Peyer's patch (tissue), 4 donors: ENCODE results near the gene BTN1A1. TPM values are rescaled to one million over a fixed set of nuclear protein-coding genes. Genes with fewer than 3 reads are reported as not detected.
A peak's percentile ranks its signal among the peaks of the same experiment; 100 is the strongest.

Experiments
- DNase-seq, 3 donors: peaks; one replicate each; pipeline ENCODE4 v3.0.0-alpha.2; 2017 to 2019
- H3K27ac ChIP-seq, 4 donors: fragments of 200-600 bp; sonication (generic); one replicate each; pipeline ENCODE4 v1.5.1; 2016 to 2019
- H3K27me3 ChIP-seq, 2 donors: fragments of 200-600 bp; sonication (generic); one replicate each; pipeline ENCODE4 v1.5.1; 2019
- H3K36me3 ChIP-seq, 3 donors: fragments of 200-600 bp; sonication (generic); one replicate each; pipeline ENCODE4 v1.5.1; 2016 to 2019
- H3K4me1 ChIP-seq, 4 donors: fragments of 200-600 bp; sonication (generic); one replicate each; pipeline ENCODE4 v1.5.1; 2016 to 2019
- H3K4me3 ChIP-seq, 4 donors: fragments of 200-600 bp; sonication (generic); 1 replicate in 3 of 4; 2 replicates in 1 of 4; pipeline ENCODE4 v1.5.1; 2016 to 2019; ENCODE audit warnings: mild to moderate bottlenecking in 1 of 4
- H3K9me3 ChIP-seq, 4 donors: fragments of 200-600 bp; sonication (generic); one replicate each; pipeline ENCODE4 v1.5.1; 2016 to 2019; ENCODE audit warnings: mild to moderate bottlenecking in 1 of 4
- POLR2A ChIP-seq, 2 donors: fragments of 450-650 bp; IDR thresholded peaks; one replicate each; pipeline ENCODE4 v1.5.1; 2017; ENCODE audit warnings: antibody characterized with exemption in 2 of 2, mild to moderate bottlenecking in 2 of 2, moderate library complexity in 2 of 2
- total RNA-seq, 4 donors: library from RNA; depleted of rRNA; stranded (reverse); fragments of >200 nt; gene quantifications; one replicate each; pipeline ENCODE4 v1.1.0, GENCODE V29; 2016
- TF ChIP-seq, protein P1 (sequence below), 6 experiments: fragments of 450-650 bp in 4 of 6; fragments of 200-600 bp in 2 of 6; sonication (generic) in 1 of 6; IDR thresholded peaks; one replicate each; pipeline ENCODE4 v1.5.1; 2017 to 2019; ENCODE audit warnings: antibody characterized with exemption in 6 of 6, mild to moderate bottlenecking in 3 of 6, moderate library complexity in 1 of 6

BTN1A1 gene
- total RNA-seq, 4 donors from 2014 or later, result not detected

DNA sequence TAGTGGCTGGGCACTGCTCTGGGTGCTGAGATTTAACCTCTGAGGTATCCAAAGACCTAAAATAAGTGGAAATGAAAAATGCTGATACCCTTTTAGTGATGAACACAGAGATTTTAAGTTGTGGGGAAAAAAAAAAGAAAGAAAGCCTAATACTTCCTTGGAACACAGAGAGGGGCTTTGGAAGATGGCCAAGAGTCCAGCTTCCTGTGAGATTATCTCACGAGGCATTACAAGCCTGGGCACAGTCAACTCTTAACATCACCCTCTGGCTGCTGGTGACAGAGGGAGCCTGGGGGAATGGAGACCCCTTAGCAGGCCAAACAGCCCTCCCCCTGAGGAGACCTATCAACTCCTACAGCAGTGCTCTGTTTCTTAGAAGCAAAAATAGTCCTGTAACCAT lies 22.7 kb upstream of the BTN1A1 start:
- Histone ChIP-seq H3K27me3 (no peaks in the 10 kb centered on the region), H3K4me1 (peaks cover 0 to 19% (median 5%) of the 10 kb centered on the region in 4 donors), H3K27ac (peak overlapping the region in 2 of 4 donors; percentile 15 to 86), H3K4me3 (no peak overlapping the region), H3K36me3 (no peaks in the 10 kb centered on the region), H3K9me3 (no peaks in the 10 kb centered on the region)
- TF ChIP-seq, protein P1, sequence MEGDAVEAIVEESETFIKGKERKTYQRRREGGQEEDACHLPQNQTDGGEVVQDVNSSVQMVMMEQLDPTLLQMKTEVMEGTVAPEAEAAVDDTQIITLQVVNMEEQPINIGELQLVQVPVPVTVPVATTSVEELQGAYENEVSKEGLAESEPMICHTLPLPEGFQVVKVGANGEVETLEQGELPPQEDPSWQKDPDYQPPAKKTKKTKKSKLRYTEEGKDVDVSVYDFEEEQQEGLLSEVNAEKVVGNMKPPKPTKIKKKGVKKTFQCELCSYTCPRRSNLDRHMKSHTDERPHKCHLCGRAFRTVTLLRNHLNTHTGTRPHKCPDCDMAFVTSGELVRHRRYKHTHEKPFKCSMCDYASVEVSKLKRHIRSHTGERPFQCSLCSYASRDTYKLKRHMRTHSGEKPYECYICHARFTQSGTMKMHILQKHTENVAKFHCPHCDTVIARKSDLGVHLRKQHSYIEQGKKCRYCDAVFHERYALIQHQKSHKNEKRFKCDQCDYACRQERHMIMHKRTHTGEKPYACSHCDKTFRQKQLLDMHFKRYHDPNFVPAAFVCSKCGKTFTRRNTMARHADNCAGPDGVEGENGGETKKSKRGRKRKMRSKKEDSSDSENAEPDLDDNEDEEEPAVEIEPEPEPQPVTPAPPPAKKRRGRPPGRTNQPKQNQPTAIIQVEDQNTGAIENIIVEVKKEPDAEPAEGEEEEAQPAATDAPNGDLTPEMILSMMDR (IDR thresholded peaks at IDR 0.05), result no peak
- no peak for TF ChIP-seq POLR2A (IDR thresholded peaks at IDR 0.05)
- no peak for DNase-seq

DNA sequence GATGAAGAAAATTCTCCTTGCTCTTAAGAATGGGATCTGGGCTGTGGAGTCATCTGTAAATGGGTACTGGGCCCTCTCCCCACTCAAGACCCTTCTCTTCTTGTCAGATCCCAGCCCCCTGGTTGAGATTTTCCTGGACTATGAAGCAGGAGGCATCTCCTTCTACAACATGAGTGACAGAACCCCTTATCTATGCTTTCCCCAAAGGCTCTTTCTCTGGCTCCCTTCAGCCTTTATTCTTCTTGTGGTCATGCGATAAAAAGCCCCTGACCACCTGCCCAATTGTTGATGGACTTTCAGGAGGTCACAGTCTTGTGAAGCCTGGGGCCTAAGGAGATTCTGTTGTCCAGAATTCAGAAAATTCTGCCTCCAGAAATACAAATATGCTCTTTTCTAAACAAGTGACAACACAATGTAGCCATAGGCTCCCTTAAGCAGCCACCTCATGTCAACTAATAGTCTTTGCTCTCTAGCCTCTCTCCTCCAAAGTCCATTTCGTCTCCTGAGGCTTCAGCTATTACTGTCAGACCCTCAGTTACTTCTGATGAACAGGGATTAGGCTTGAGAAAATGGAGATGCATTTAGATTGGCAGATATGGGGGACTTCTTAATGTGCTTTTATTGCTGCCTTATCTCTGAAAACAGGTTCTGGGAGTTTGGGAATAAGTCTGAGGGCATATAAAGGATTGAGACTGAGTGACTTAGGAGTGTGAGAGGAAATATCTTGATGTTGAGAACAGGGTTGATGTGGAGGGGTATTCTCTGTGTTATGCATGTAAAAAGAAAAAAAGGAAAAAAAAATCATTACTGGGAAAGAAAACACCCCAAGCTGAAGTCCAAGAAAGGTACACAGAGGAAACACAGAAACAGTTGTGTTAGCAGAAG lies 21.8 kb upstream of the BTN1A1 start:
- peak overlapping the region in 2 of 4 donors; percentile 6 to 15 for H3K27ac ChIP-seq
- no peaks in the 10 kb centered on the region for H3K27me3 ChIP-seq

DNA sequence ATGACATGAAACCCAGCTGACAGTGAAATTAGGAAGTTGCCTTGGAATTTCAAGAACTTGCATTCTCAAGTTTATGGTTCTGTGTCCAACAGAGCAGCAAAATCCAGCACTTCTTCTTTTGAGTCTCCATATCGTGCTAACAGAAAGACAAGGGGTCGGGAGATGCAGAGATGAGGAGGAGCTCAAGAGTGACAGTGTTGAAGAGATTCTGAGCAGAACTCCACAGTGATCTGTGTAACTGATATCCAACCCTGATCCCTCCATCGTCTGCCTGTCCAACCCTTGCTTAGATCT lies 21.2 kb upstream of the BTN1A1 start:
- no peak for TF ChIP-seq POLR2A (IDR thresholded peaks at IDR 0.05)
- TF ChIP-seq, protein P1 (IDR thresholded peaks at IDR 0.05), result no peak
- no peaks in the 10 kb centered on the region for H3K27me3 ChIP-seq
- H3K36me3 ChIP-seq, result no peaks in the 10 kb centered on the region
- no peak for DNase-seq
- H3K4me1 ChIP-seq, result peaks cover 0 to 19% (median 5%) of the 10 kb centered on the region in 4 donors
- no peaks in the 10 kb centered on the region for H3K9me3 ChIP-seq
- no peak overlapping the region for H3K4me3 ChIP-seq
- H3K27ac ChIP-seq, result peak overlapping the region in 1 of 4 donors; percentile 17

More for the DNA sequence above, 21.8 kb upstream of the BTN1A1 start:
- H3K9me3 ChIP-seq, result no peaks in the 10 kb centered on the region
- H3K4me3 ChIP-seq, result no peak overlapping the region
- no peaks in the 10 kb centered on the region for H3K36me3 ChIP-seq
- no peak for DNase-seq
- TF ChIP-seq POLR2A (IDR thresholded peaks at IDR 0.05), result no peak
- TF ChIP-seq, protein P1 (IDR thresholded peaks at IDR 0.05), result no peak
- H3K4me1 ChIP-seq, result peaks cover 0 to 19% (median 5%) of the 10 kb centered on the region in 4 donors

DNA sequence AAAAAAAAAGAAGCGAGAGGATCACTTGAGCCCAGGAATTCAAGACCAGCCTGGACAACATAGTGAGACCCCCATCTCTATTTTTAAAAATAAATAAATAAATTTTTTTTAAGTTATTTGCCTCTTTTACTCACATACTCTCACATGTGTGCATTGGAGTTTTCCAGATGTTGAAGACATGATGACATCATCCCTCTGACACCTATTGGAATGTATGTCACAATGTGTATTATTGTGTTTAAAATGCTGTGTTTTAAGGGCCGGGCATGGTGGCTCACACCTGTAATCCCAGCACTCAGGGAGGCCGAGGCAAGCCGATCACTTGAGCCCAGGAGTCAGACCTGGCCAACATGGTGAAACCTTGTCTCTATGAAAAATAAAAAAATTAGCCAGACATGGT lies 17.8 kb upstream of the BTN1A1 start:
- Histone ChIP-seq H3K9me3 (no peaks in the 10 kb centered on the region), H3K36me3 (no peaks in the 10 kb centered on the region), H3K27me3 (no peaks in the 10 kb centered on the region)

DNA sequence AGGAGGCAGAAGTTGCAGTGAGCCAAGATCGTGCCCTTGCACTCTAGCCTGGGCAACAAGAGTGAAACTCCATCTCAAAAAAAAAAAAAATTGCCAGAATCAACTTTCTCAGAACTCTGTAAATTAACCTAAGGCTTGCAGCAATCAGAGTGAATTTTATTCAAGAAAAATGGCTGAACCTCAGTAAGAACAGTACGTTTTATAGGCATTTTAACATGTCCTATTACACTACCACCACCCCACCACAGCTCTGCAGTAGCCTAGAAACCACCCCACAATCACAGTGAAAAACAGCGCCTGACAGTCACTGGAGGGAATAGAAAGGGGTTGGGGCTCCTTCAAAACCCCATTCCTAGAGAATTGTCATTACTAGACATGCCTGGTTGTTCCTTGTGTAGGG lies 16.4 kb upstream of the BTN1A1 start:
- Histone ChIP-seq H3K4me3 (no peak overlapping the region), H3K36me3 (no peaks in the 10 kb centered on the region), H3K4me1 (no peaks in the 10 kb centered on the region), H3K9me3 (no peaks in the 10 kb centered on the region), H3K27ac (no peak overlapping the region), H3K27me3 (no peaks in the 10 kb centered on the region)
- DNase-seq, result no peak
- TF ChIP-seq, protein P1 (IDR thresholded peaks at IDR 0.05), result no peak
- no peak for TF ChIP-seq POLR2A (IDR thresholded peaks at IDR 0.05)

More for the DNA sequence above, 17.8 kb upstream of the BTN1A1 start:
- Histone ChIP-seq H3K27ac (no peak overlapping the region), H3K4me1 (no peaks in the 10 kb centered on the region), H3K4me3 (no peak overlapping the region)
- DNase-seq, result no peak
- TF ChIP-seq POLR2A (IDR thresholded peaks at IDR 0.05), result no peak
- TF ChIP-seq, protein P1 (IDR thresholded peaks at IDR 0.05), result no peak
